Fibroblast of villous mesenchyme (primary cell): ENCODE measurements around the gene MTMR6. TPM values are rescaled to one million over a fixed set of nuclear protein-coding genes. Genes with fewer than 3 reads are reported as not detected.

Source experiments
- DNase-seq: peaks from one replicate; pipeline ENCODE4 v3.0.0-alpha.2; 2010; ENCODE audit warnings: low read depth
- H3K4me3 ChIP-seq: 2 replicates; pipeline ENCODE4 v1.5.1; 2011; ENCODE audit warnings: low read depth, mild to moderate bottlenecking, low read length
- CTCF ChIP-seq: IDR thresholded peaks from 2 replicates; pipeline ENCODE4 v1.5.1; 2012; ENCODE audit warnings: low read depth, mild to moderate bottlenecking, low read length; ENCODE audit not compliant: insufficient read depth
- total RNA-seq: library from RNA; depleted of rRNA; stranded (reverse); fragments of >200 nt; gene quantifications from 2 replicates; pipeline ENCODE4 v1.2.3, GENCODE V29; 2012

MTMR6 gene
- total RNA-seq, 1 donor: 41.9 TPM

GRCh38 chr13:25242956-25243355 is 44.3 kb downstream of the MTMR6 start:
- no peak for DNase-seq
- H3K4me3 ChIP-seq: no peak overlapping the region
- no peak for TF ChIP-seq CTCF

GRCh38 chr13:25241007-25241406 is 46.3 kb downstream of the MTMR6 start:
- no peak overlapping the region for H3K4me3 ChIP-seq
- TF ChIP-seq CTCF: no peak
- DNase-seq: no peak

- H3K4me3 ChIP-seq: no peak overlapping the region
- no peak for DNase-seq
- TF ChIP-seq CTCF: no peak
These were observed 50.2 kb downstream of the MTMR6 start for GRCh38 chr13:25237083-25237482.

- DNase-seq: no peak
- no peak overlapping the region for H3K4me3 ChIP-seq
- TF ChIP-seq CTCF: no peak
These were observed 53.4 kb downstream of the MTMR6 start for GRCh38 chr13:25233861-25234260.

- no peak overlapping the region for H3K4me3 ChIP-seq
- DNase-seq: peak; percentile 36
- peak; percentile 58 for TF ChIP-seq CTCF
These were observed 54.3 kb downstream of the MTMR6 start for GRCh38 chr13:25232937-25233515.

- TF ChIP-seq CTCF: no peak
- DNase-seq: no peak
- no peak overlapping the region for H3K4me3 ChIP-seq
These were observed 55.8 kb downstream of the MTMR6 start for GRCh38 chr13:25231517-25231916.

GRCh38 chr13:25227690-25228089 is 59.6 kb downstream of the MTMR6 start:
- TF ChIP-seq CTCF: no peak
- H3K4me3 ChIP-seq: no peak overlapping the region
- no peak for DNase-seq
